H1 (cell line): ENCODE results near the gene DKC1. TPM values are rescaled to one million over a fixed set of nuclear protein-coding genes. Genes with fewer than 3 reads are reported as not detected.

Source experiments
- CTCF ChIA-PET: fragments of 300-600 bp; sonication (Branson Sonifier 250); formaldehyde crosslinking; loops from one replicate; lab custom pipeline; 2021; ENCODE audit not compliant: partially characterized antibody; lab: Charles Lee
- POLR2A ChIA-PET: fragments of 300-600 bp; sonication (Branson Sonifier 250); formaldehyde crosslinking; loops from one replicate; lab custom pipeline; 2021; ENCODE audit warnings: inconsistent platforms; ENCODE audit not compliant: partially characterized antibody; lab: Charles Lee
- DNase-seq, 2 experiments: peaks; one replicate each; pipeline versions ENCODE4 v3.0.0 to v3.0.0-alpha.2; 2010 to 2022; ENCODE audit warnings: low spot score in 2 of 2, low read depth in 1 of 2, mixed read lengths in 1 of 2
- FAIRE-seq: peaks from 2 replicates; lab custom pipeline; 2011; peaks lifted over from hg19 to GRCh38; lab: Jason Lieb, UNC
- H2AFZ ChIP-seq: 2 replicates; pipeline ENCODE4 v1.8.1; 2012; ENCODE audit warnings: low read length, inconsistent platforms
- H2AK5ac ChIP-seq: 2 replicates; pipeline ENCODE4 v1.6.1; 2013; ENCODE audit warnings: low read depth, low read length
- H2BK120ac ChIP-seq: replicated peaks from 2 replicates; pipeline ENCODE3; 2013; ENCODE audit warnings: low read depth, low read length, inconsistent platforms
- H2BK12ac ChIP-seq: 2 replicates; pipeline ENCODE4 v1.6.1; 2013; ENCODE audit warnings: low read depth, low read length
- H2BK15ac ChIP-seq: 2 replicates; pipeline ENCODE4 v1.6.1; 2013; ENCODE audit warnings: low read length
- H2BK20ac ChIP-seq: 2 replicates; pipeline ENCODE4 v1.6.1; 2013; ENCODE audit warnings: low read length
- H2BK5ac ChIP-seq: 2 replicates; pipeline ENCODE4 v1.6.1; 2013; ENCODE audit warnings: low read depth, low read length
- H3K14ac ChIP-seq: 2 replicates; pipeline ENCODE4 v1.6.1; 2013; ENCODE audit warnings: inconsistent platforms; ENCODE audit not compliant: insufficient read length
- H3K18ac ChIP-seq: 2 replicates; pipeline ENCODE4 v1.6.1; 2013; ENCODE audit warnings: low read length; ENCODE audit errors: extremely low read depth
- H3K23ac ChIP-seq: 2 replicates; pipeline ENCODE4 v1.6.1; 2013; ENCODE audit warnings: inconsistent platforms; ENCODE audit not compliant: insufficient read length
- H3K23me2 ChIP-seq: 2 replicates; pipeline ENCODE4 v1.6.1; 2013; ENCODE audit warnings: low read depth, low read length
- H3K27ac ChIP-seq: 2 replicates; pipeline ENCODE4 v1.6.1; 2011; ENCODE audit warnings: low read depth, low read length, inconsistent platforms
- H3K27me3 ChIP-seq, 4 experiments: replicated peaks in 1 of 4; 1 replicate in 1 of 4; 2 replicates in 3 of 4; pipeline versions ENCODE4 v1.6.1 to v1.8.1; 2011 to 2013; ENCODE audit warnings: low read length in 3 of 4, mild to moderate bottlenecking in 3 of 4, inconsistent platforms in 2 of 4, mixed read lengths in 2 of 4, moderate library complexity in 1 of 4; ENCODE audit not compliant: control insufficient read depth in 3 of 4, insufficient read depth in 3 of 4; ENCODE audit errors: extremely low read depth in 1 of 4
- H3K36me3 ChIP-seq, 4 experiments: 2 replicates each; pipeline versions ENCODE4 v1.6.1 to v1.8.1; 2011 to 2013; ENCODE audit warnings: mild to moderate bottlenecking in 4 of 4, low read length in 3 of 4, moderate library complexity in 2 of 4, control low read depth in 1 of 4, inconsistent platforms in 1 of 4; ENCODE audit not compliant: insufficient read depth in 4 of 4, control insufficient read depth in 2 of 4
- H3K4ac ChIP-seq: replicated peaks from 2 replicates; pipeline ENCODE3; 2013; ENCODE audit warnings: low read length, low read depth, mixed read lengths, inconsistent platforms; ENCODE audit not compliant: insufficient read length
- H3K4me1 ChIP-seq, 4 experiments: replicated peaks in 1 of 4; 1 replicate in 1 of 4; 2 replicates in 3 of 4; pipeline versions ENCODE4 v1.6.1 to v1.8.1; 2011 to 2013; ENCODE audit warnings: low read length in 3 of 4, inconsistent platforms in 2 of 4, mixed read lengths in 1 of 4; ENCODE audit not compliant: insufficient read depth in 4 of 4, control insufficient read depth in 3 of 4
- H3K4me2 ChIP-seq, 2 experiments: 2 replicates each; pipeline versions ENCODE4 v1.6.1 to v1.8.1; 2011 to 2013; ENCODE audit warnings: low read depth in 2 of 2, low read length in 2 of 2, control low read depth in 1 of 2, inconsistent platforms in 1 of 2, mild to moderate bottlenecking in 1 of 2; ENCODE audit not compliant: insufficient read depth in 1 of 2
- H3K4me3 ChIP-seq, 4 experiments: fragments of 200-600, 300-600 bp in 1 of 4; sonication (generic), shearing (Covaris generic), sonication (Bioruptor Twin) in 1 of 4; 2 replicates each; pipeline versions ENCODE4 v1.5.1 to v1.8.1; 2011 to 2016; ENCODE audit warnings: low read length in 4 of 4, low read depth in 3 of 4, control low read depth in 2 of 4, inconsistent platforms in 2 of 4, mild to moderate bottlenecking in 2 of 4, mixed read lengths in 1 of 4, moderate library complexity in 1 of 4; ENCODE audit not compliant: insufficient read depth in 2 of 4; ENCODE audit errors: extremely low read depth in 1 of 4
- H3K56ac ChIP-seq: replicated peaks from 2 replicates; pipeline ENCODE3; 2013; ENCODE audit warnings: low read depth, mild to moderate bottlenecking, mixed read lengths, low read length, inconsistent platforms; ENCODE audit not compliant: insufficient read length
- H3K79me1 ChIP-seq: 2 replicates; pipeline ENCODE4 v1.6.1; 2013; ENCODE audit warnings: low read depth, low read length, control low read depth
- H3K79me2 ChIP-seq, 2 experiments: 2 replicates each; pipeline versions ENCODE4 v1.6.1 to v1.8.1; 2012 to 2013; ENCODE audit warnings: low read length in 2 of 2, mild to moderate bottlenecking in 2 of 2, inconsistent platforms in 1 of 2; ENCODE audit not compliant: insufficient read depth in 2 of 2, control insufficient read depth in 1 of 2
- H3K9ac ChIP-seq, 4 experiments: replicated peaks in 1 of 4; 1 replicate in 1 of 4; 2 replicates in 3 of 4; pipeline versions ENCODE4 v1.6.1 to v1.8.1; 2011 to 2013; ENCODE audit warnings: low read depth in 3 of 4, low read length in 3 of 4, control low read depth in 2 of 4, mild to moderate bottlenecking in 2 of 4, moderate library complexity in 2 of 4, inconsistent platforms in 1 of 4; ENCODE audit errors: extremely low read depth in 1 of 4
- H3K9me3 ChIP-seq, 2 experiments: 2 replicates each; pipeline versions ENCODE4 v1.6.1 to v1.8.1; 2012 to 2013; ENCODE audit warnings: mild to moderate bottlenecking in 2 of 2, moderate library complexity in 2 of 2, control low read depth in 1 of 2, inconsistent platforms in 1 of 2, low read depth in 1 of 2, low read length in 1 of 2, mixed read lengths in 1 of 2; ENCODE audit not compliant: insufficient read depth in 2 of 2
- H4K20me1 ChIP-seq, 2 experiments: replicated peaks in 1 of 2; 2 replicates each; pipeline versions ENCODE3 to v1.8.1; 2011 to 2013; ENCODE audit warnings: inconsistent platforms in 2 of 2, low read length in 2 of 2, mild to moderate bottlenecking in 1 of 2; ENCODE audit not compliant: insufficient read depth in 2 of 2, control insufficient read depth in 1 of 2
- H4K5ac ChIP-seq: 2 replicates; pipeline ENCODE4 v1.6.1; 2013; ENCODE audit warnings: low read length, low read depth, mixed read lengths, inconsistent platforms; ENCODE audit not compliant: insufficient read length
- H4K8ac ChIP-seq: 2 replicates; pipeline ENCODE4 v1.8.0; 2013; ENCODE audit warnings: mild to moderate bottlenecking, moderate library complexity, low read length, inconsistent platforms; ENCODE audit not compliant: insufficient read depth; ENCODE audit errors: extremely low read depth
- H4K91ac ChIP-seq: replicated peaks from 2 replicates; pipeline ENCODE3; 2013; ENCODE audit warnings: low read length, mixed read lengths, inconsistent platforms; ENCODE audit not compliant: insufficient read length
- GABPA ChIP-seq: IDR thresholded peaks from 2 replicates; pipeline ENCODE4 v1.6.1; 2011; ENCODE audit warnings: mild to moderate bottlenecking, low read length, moderate library complexity, borderline replicate concordance; ENCODE audit not compliant: insufficient read depth
- WGBS, 2 experiments: shearing (Covaris generic) in 1 of 2; methylation state at CpG; one replicate each; pipeline versions ENCODE4 v1.1.6 to v1.1.7; 2013 to 2015; ENCODE audit warnings: low lambda C conversion rate in 2 of 2, mixed read lengths in 2 of 2, inconsistent platforms in 1 of 2, low coverage in 1 of 2, missing lambda C conversion rate in 1 of 2; ENCODE audit not compliant: insufficient replicate concordance in 2 of 2, insufficient coverage in 1 of 2, insufficient read length in 1 of 2; ENCODE audit errors: extremely low coverage in 1 of 2, missing lambda C conversion rate in 1 of 2; 5-methylcytosine and 5-hydroxymethylcytosine counted together
- polyA plus RNA-seq, 7 experiments: library from polyadenylated mRNA; depleted of rRNA in 3 of 7; stranded (reverse) in 5 of 7; unstranded in 2 of 7; fragments of >200 nt in 5 of 7; fragments of 200-250 nt in 2 of 7; gene quantifications; 1 replicate in 5 of 7; 2 replicates in 1 of 7; 4 replicates in 1 of 7; pipeline versions ENCODE4 v1.2.1 to v1.2.3, GENCODE V29; 2011 to 2013; ENCODE audit warnings: missing spikeins in 2 of 7, mixed read lengths in 2 of 7
- total RNA-seq: library from RNA; stranded (reverse); fragmentation: NEBNext Ultra II Directional; extraction: Animal tissue kit (Norgen Biotek cat#: 25700); gene quantifications from 2 replicates; pipeline ENCODE4 v1.2.1, GENCODE V29; 2021

Gene DKC1
- total and polyA plus RNA-seq, 2 of the 8 experiments (the other 6 are each of a cell fraction or from before 2014, with no cell fraction given) = 65.6 to 143 TPM

- Histone ChIP-seq H3K27ac (no peak overlapping the region), H2BK15ac (no peak overlapping the region), H2AK5ac (no peak overlapping the region), H2BK12ac (no peak overlapping the region), H2BK20ac (no peak overlapping the region), H3K9me3 (no peaks in the 10 kb centered on the region), H3K23me2 (no peaks in the 10 kb centered on the region), H2BK5ac (no peak overlapping the region), H3K4me3 (no peak overlapping the region), H4K5ac (no peak overlapping the region), H3K14ac (no peak overlapping the region), H4K20me1 (no peaks in the 10 kb centered on the region), H3K56ac (no peak overlapping the region), H3K9ac (no peak overlapping the region), H3K18ac (no peak overlapping the region), H3K23ac (no peak overlapping the region), H3K79me1 (no peaks in the 10 kb centered on the region), H2AFZ (no peak overlapping the region; the same call in 1 of the 2 replicates), H3K36me3 (no peaks in the 10 kb centered on the region), H3K4me2 (no peak overlapping the region), H3K4ac (no peak overlapping the region), H4K8ac (no peak overlapping the region), H2BK120ac (no peak overlapping the region), H3K27me3 (no peaks in the 10 kb centered on the region), H4K91ac (no peak overlapping the region), H3K79me2 (no peaks in the 10 kb centered on the region), H3K4me1 (no peaks in the 10 kb centered on the region)
- FAIRE-seq (no peak), DNase-seq (no peak)
- WGBS, 2 experiments = 79% methylated on average over 8 of the region's 8 CpGs; no CpG with 5 or more reads in 1 of the 2 experiments
- ChIA-PET CTCF (no interaction called here), POLR2A (no interaction called here)
- TF ChIP-seq GABPA = no peak
These were observed 28.4 kb upstream of the DKC1 start for GRCh38 chrX:154734061-154734781.
